SK-N-SH (cell line): ENCODE measurements around the gene TCF23. TPM values are rescaled to one million over a fixed set of nuclear protein-coding genes. Genes with fewer than 3 reads are reported as not detected.

Experiments
- CTCF ChIA-PET: fragments of 300-600, 350-600 bp; formaldehyde crosslinking; extraction: SDS; loops from one replicate; lab custom pipeline; 2021; lab: Yijun Ruan, JAX
- POLR2A ChIA-PET: fragments of 350-600 bp; sonication (Branson Sonifier 250); formaldehyde crosslinking; extraction: SDS; loops from one replicate; lab custom pipeline; 2020; ENCODE audit warnings: antibody characterized with exemption, inconsistent platforms; lab: Yijun Ruan, JAX
- DNase-seq: peaks from one replicate; pipeline ENCODE4 v3.0.0; 2012
- H2AFZ ChIP-seq: fragments of 200-600 bp; sonication (generic); 2 replicates; pipeline ENCODE4 v1.8.1; 2016; ENCODE audit warnings: antibody characterized with exemption, mild to moderate bottlenecking, low read depth
- H3F3A ChIP-seq: fragments of 200-600 bp; sonication (generic); replicated peaks from 2 replicates; pipeline ENCODE3; 2016; ENCODE audit warnings: antibody characterized with exemption, mild to moderate bottlenecking; ENCODE audit not compliant: insufficient read depth
- H3K27ac ChIP-seq, 2 experiments: fragments of 200-500 bp in 1 of 2; fragments of 200-600 bp in 1 of 2; sonication (Bioruptor generic) in 1 of 2; sonication (generic), shearing (Covaris generic) in 1 of 2; 2 replicates each; pipeline versions ENCODE4 v1.5.1 to v1.6.1; 2014 to 2016; ENCODE audit warnings: low read depth in 2 of 2, inconsistent platforms in 1 of 2, low read length in 1 of 2, mild to moderate bottlenecking in 1 of 2, mixed read lengths in 1 of 2
- H3K27me3 ChIP-seq: fragments of 200-600 bp; sonication (generic), shearing (Covaris generic); 2 replicates; pipeline ENCODE4 v1.6.1; 2016; ENCODE audit warnings: mixed run types; ENCODE audit not compliant: insufficient read depth
- H3K36me3 ChIP-seq, 2 experiments: fragments of 200-500 bp in 1 of 2; fragments of 200-600 bp in 1 of 2; sonication (Bioruptor generic) in 1 of 2; sonication (generic) in 1 of 2; replicated peaks in 1 of 2; 2 replicates each; pipeline versions ENCODE3 to v1.5.1; 2014 to 2016; ENCODE audit warnings: low read length in 1 of 2, mild to moderate bottlenecking in 1 of 2; ENCODE audit not compliant: insufficient read depth in 2 of 2, control insufficient read depth in 1 of 2
- H3K4me1 ChIP-seq, 2 experiments: fragments of 200-500 bp in 1 of 2; fragments of 200-600 bp in 1 of 2; sonication (Bioruptor generic) in 1 of 2; sonication (generic), shearing (Covaris generic) in 1 of 2; 2 replicates each; pipeline versions ENCODE4 v1.5.1 to v1.6.1; 2014 to 2016; ENCODE audit warnings: low read depth in 1 of 2, low read length in 1 of 2, mixed run types in 1 of 2; ENCODE audit not compliant: insufficient read depth in 2 of 2, control insufficient read depth in 1 of 2
- H3K4me2 ChIP-seq: fragments of 200-600 bp; sonication (generic), shearing (Covaris generic); 2 replicates; pipeline ENCODE4 v1.6.1; 2017; ENCODE audit warnings: mixed run types
- H3K4me3 ChIP-seq, 2 experiments: fragments of 200-500 bp in 1 of 2; fragments of 200-600 bp in 1 of 2; sonication (Bioruptor generic) in 1 of 2; sonication (generic), shearing (Covaris generic) in 1 of 2; 2 replicates each; pipeline versions ENCODE4 v1.5.1 to v1.8.1; 2014 to 2016; ENCODE audit warnings: low read depth in 2 of 2, inconsistent platforms in 1 of 2, low read length in 1 of 2, mild to moderate bottlenecking in 1 of 2, mixed read lengths in 1 of 2, moderate library complexity in 1 of 2
- H3K79me2 ChIP-seq: fragments of 200-600 bp; sonication (generic); 2 replicates; pipeline ENCODE4 v1.8.1; 2017; ENCODE audit warnings: mild to moderate bottlenecking; ENCODE audit not compliant: insufficient read depth
- H3K9ac ChIP-seq: fragments of 200-600 bp; sonication (generic); 2 replicates; pipeline ENCODE4 v1.6.1; 2017; ENCODE audit warnings: mixed run types
- H3K9me2 ChIP-seq: fragments of 200-600 bp; sonication (generic); 2 replicates; pipeline ENCODE4 v1.6.1; 2017; ENCODE audit warnings: mixed run types
- H3K9me3 ChIP-seq: fragments of 200-600 bp; sonication (generic); 2 replicates; pipeline ENCODE4 v1.6.1; 2017; ENCODE audit warnings: mixed run types, mild to moderate bottlenecking, moderate library complexity
- H4K20me1 ChIP-seq: fragments of 200-600 bp; sonication (generic); 2 replicates; pipeline ENCODE4 v1.6.1; 2017; ENCODE audit warnings: mild to moderate bottlenecking, mixed run types; ENCODE audit not compliant: insufficient read depth
- CTCF ChIP-seq: fragments of 200-600 bp; sonication (generic); IDR thresholded peaks from 2 replicates; pipeline ENCODE4 v1.6.1; 2017; ENCODE audit warnings: antibody characterized with exemption, mild to moderate bottlenecking, moderate library complexity
- EZH2phosphoT487 ChIP-seq: fragments of 200-600 bp; sonication (generic); IDR thresholded peaks from 2 replicates; pipeline ENCODE4 v1.6.1; 2017; ENCODE audit warnings: low read depth, mixed run types, mild to moderate bottlenecking, antibody characterized with exemption, moderate library complexity, borderline replicate concordance
- FOSL2 ChIP-seq: IDR thresholded peaks from 2 replicates; pipeline ENCODE4 v1.4.0; 2012; ENCODE audit warnings: low read depth, mild to moderate bottlenecking, moderate library complexity, borderline replicate concordance
- FOXM1 ChIP-seq: IDR thresholded peaks from 2 replicates; pipeline ENCODE4 v1.4.0; 2012; ENCODE audit warnings: low read depth, mild to moderate bottlenecking
- JUND ChIP-seq: IDR thresholded peaks from 2 replicates; pipeline ENCODE4 v1.4.0; 2012
- MEF2A ChIP-seq: IDR thresholded peaks from 2 replicates; pipeline ENCODE4 v1.4.0; 2012; ENCODE audit warnings: low read depth, borderline replicate concordance
- POLR2AphosphoS5 ChIP-seq: IDR thresholded peaks from 2 replicates; pipeline ENCODE4 v1.6.1; 2012; ENCODE audit warnings: low read depth, low read length
- SIN3A ChIP-seq: IDR thresholded peaks from 2 replicates; pipeline ENCODE4 v1.6.1; 2012; ENCODE audit warnings: low read depth, mild to moderate bottlenecking, low read length, moderate library complexity, borderline replicate concordance
- SMC3 ChIP-seq: IDR thresholded peaks from 2 replicates; pipeline ENCODE4 v1.6.1; 2012; ENCODE audit warnings: low read depth, low read length, improper control_type of control experiment
- TEAD4 ChIP-seq: IDR thresholded peaks from 2 replicates; pipeline ENCODE4 v1.4.0; 2012; ENCODE audit warnings: mild to moderate bottlenecking, borderline replicate concordance; ENCODE audit not compliant: insufficient read depth
- WGBS: methylation state at CpG from one replicate; pipeline ENCODE4 v1.1.6; 2017; ENCODE audit warnings: low lambda C conversion rate; 5-methylcytosine and 5-hydroxymethylcytosine counted together
- polyA plus RNA-seq, 3 experiments: library from polyadenylated mRNA; depleted of rRNA; stranded (reverse); fragments of >200 nt; gene quantifications; 2 replicates each; pipeline ENCODE4 v1.2.3, GENCODE V29; 2012
- TF ChIP-seq, protein P1 (sequence below): IDR thresholded peaks from 2 replicates; pipeline ENCODE4 v1.4.0; 2012; ENCODE audit warnings: low read depth, borderline replicate concordance
- TF ChIP-seq, protein P2 (sequence below): fragments of 150-350 bp; IDR thresholded peaks from 2 replicates; pipeline ENCODE4 v1.6.1; 2017; ENCODE audit warnings: antibody characterized with exemption, low read length, low read depth, borderline replicate concordance

TCF23 gene
- polyA plus RNA-seq, 1 of the 3 experiments (the other 2 are of a cell fraction): not detected

- CTCF ChIA-PET: interaction anchor here (0.7 to 14.2 kb wide), 11 partner anchors 8 to 563 kb away, joined by 3 to 169 read pairs (median 4); partner anchors contain the start of genes PREB and TRIM54
- Histone ChIP-seq H2AFZ (no peak overlapping the region), H3K4me1 (no peaks in the 10 kb centered on the region), H3K27ac (no peak overlapping the region), H3K27me3 (no peaks in the 10 kb centered on the region), H3K79me2 (no peaks in the 10 kb centered on the region), H3K36me3 (no peaks in the 10 kb centered on the region), H3K9me2 (no peaks in the 10 kb centered on the region), H4K20me1 (no peaks in the 10 kb centered on the region), H3K9me3 (no peaks in the 10 kb centered on the region), H3K4me3 (no peak overlapping the region), H3F3A (no peaks in the 10 kb centered on the region), H3K9ac (no peak overlapping the region), H3K4me2 (no peak overlapping the region)
- DNase-seq: no peak
- POLR2A ChIA-PET: interaction anchor here (0.8 to 1.0 kb wide), 2 partner anchors 13 to 18 kb away, joined by 3 read pairs; partner anchors contain the start of gene ABHD1
- TF ChIP-seq JUND (no peak), POLR2AphosphoS5 (no peak), TEAD4 (no peak), SIN3A (no peak), EZH2phosphoT487 (no peak), MEF2A (no peak), FOSL2 (no peak), FOXM1 (no peak), CTCF (no peak), SMC3 (no peak)
- TF ChIP-seq, protein P1, sequence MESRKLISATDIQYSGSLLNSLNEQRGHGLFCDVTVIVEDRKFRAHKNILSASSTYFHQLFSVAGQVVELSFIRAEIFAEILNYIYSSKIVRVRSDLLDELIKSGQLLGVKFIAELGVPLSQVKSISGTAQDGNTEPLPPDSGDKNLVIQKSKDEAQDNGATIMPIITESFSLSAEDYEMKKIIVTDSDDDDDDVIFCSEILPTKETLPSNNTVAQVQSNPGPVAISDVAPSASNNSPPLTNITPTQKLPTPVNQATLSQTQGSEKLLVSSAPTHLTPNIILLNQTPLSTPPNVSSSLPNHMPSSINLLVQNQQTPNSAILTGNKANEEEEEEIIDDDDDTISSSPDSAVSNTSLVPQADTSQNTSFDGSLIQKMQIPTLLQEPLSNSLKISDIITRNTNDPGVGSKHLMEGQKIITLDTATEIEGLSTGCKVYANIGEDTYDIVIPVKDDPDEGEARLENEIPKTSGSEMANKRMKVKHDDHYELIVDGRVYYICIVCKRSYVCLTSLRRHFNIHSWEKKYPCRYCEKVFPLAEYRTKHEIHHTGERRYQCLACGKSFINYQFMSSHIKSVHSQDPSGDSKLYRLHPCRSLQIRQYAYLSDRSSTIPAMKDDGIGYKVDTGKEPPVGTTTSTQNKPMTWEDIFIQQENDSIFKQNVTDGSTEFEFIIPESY: no peak
- TF ChIP-seq, protein P2, sequence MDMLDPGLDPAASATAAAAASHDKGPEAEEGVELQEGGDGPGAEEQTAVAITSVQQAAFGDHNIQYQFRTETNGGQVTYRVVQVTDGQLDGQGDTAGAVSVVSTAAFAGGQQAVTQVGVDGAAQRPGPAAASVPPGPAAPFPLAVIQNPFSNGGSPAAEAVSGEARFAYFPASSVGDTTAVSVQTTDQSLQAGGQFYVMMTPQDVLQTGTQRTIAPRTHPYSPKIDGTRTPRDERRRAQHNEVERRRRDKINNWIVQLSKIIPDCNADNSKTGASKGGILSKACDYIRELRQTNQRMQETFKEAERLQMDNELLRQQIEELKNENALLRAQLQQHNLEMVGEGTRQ: no peak
- WGBS: 55% methylated on average over 3 of the region's 3 CpGs
Measured at GRCh38 chr2:27105981-27106380, 42.8 kb upstream of the TCF23 start.

GRCh38 chr2:27108221-27108620, 40.6 kb upstream of the TCF23 start:
- Histone ChIP-seq H3K9me3 (no peaks in the 10 kb centered on the region), H3K27ac (no peak overlapping the region), H3K4me2 (no peak overlapping the region), H4K20me1 (no peaks in the 10 kb centered on the region), H2AFZ (no peak overlapping the region), H3K9me2 (no peaks in the 10 kb centered on the region), H3K36me3 (no peaks in the 10 kb centered on the region), H3K27me3 (no peaks in the 10 kb centered on the region), H3K4me1 (no peaks in the 10 kb centered on the region), H3F3A (no peaks in the 10 kb centered on the region), H3K4me3 (no peak overlapping the region), H3K79me2 (no peaks in the 10 kb centered on the region), H3K9ac (no peak overlapping the region)
- TF ChIP-seq, protein P1: no peak
- ChIA-PET CTCF (interaction anchor here (1.4 to 14.2 kb wide), 5 partner anchors 10 to 195 kb away, joined by 4 to 169 read pairs (median 6); partner anchors contain the start of genes CGREF1 and TRIM54), POLR2A (interaction anchor here (1.6 kb wide), 1 partner anchor 16 kb away, joined by 5 read pairs; the partner anchor contains the start of gene ABHD1)
- no peak for DNase-seq
- WGBS: 63% methylated on average over 2 of the region's 2 CpGs
